ENCODE measurements around the gene HPCAL1. TPM values are rescaled to one million over a fixed set of nuclear protein-coding genes. Genes with fewer than 3 reads are reported as not detected.

Gene HPCAL1
- total RNA-seq, 1 donor from 2014 or later: 17.3 TPM

GRCh38 chr2:10462178-10463083 is 159.7 kb downstream of the HPCAL1 start:
- Mint-ChIP-seq H3K27ac (ENCODE audit: unreplicated experiment) (no peak overlapping the region), H3K36me3 (ENCODE audit: low read depth) (no peaks in the 10 kb centered on the region), H3K27me3 (ENCODE audit: low read depth) (peaks cover 2% of the 10 kb centered on the region), H3K4me3 (no peak overlapping the region), H3K4me1 (no peaks in the 10 kb centered on the region), H3K9me3 (no peaks in the 10 kb centered on the region)
- DNase-seq (ENCODE audit: low read depth, low spot score): no peak
- no peak for TF ChIP-seq CTCF (conservative IDR thresholded peaks at IDR 0.05)

- Mint-ChIP-seq H3K9me3 (no peaks in the 10 kb centered on the region), H3K36me3 (ENCODE audit: low read depth) (no peaks in the 10 kb centered on the region), H3K27me3 (ENCODE audit: low read depth) (no peaks in the 10 kb centered on the region), H3K27ac (ENCODE audit: unreplicated experiment) (no peak overlapping the region), H3K4me3 (no peak overlapping the region), H3K4me1 (no peaks in the 10 kb centered on the region)
- DNase-seq (ENCODE audit: low read depth, low spot score): no peak
- no peak for TF ChIP-seq CTCF (conservative IDR thresholded peaks at IDR 0.05)
Measured at GRCh38 chr2:10465910-10466309, 163.2 kb downstream of the HPCAL1 start.

GRCh38 chr2:10466801-10467200 is 164.1 kb downstream of the HPCAL1 start:
- H3K27me3 Mint-ChIP-seq (ENCODE audit: low read depth): no peaks in the 10 kb centered on the region
- H3K4me1 Mint-ChIP-seq: no peaks in the 10 kb centered on the region
- no peak for TF ChIP-seq CTCF (conservative IDR thresholded peaks at IDR 0.05)
- no peak for DNase-seq (ENCODE audit: low read depth, low spot score)
- H3K9me3 Mint-ChIP-seq: no peaks in the 10 kb centered on the region
- no peak overlapping the region for H3K4me3 Mint-ChIP-seq
- no peaks in the 10 kb centered on the region for H3K36me3 Mint-ChIP-seq (ENCODE audit: low read depth)
- H3K27ac Mint-ChIP-seq (ENCODE audit: unreplicated experiment): no peak overlapping the region

DNA sequence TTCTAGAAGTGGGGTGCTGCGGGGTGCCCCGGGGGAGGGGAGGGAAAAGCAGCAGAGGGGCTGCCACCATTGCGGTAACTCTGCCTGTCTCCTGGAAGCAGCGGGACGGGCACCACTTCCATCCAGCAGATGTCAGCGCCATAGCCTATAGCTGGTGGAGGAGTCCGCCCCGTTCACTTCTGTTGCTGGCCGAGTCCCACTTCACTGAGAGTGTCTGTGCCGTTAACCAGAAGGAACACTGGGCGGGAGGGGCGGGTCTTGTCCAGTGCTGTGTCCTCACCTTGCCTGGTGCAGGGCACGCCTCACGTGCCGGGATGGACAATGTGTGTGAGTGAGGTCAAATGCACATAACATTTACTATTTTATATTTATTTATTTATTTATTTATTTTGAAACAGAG is 164.7 kb downstream of the HPCAL1 start:
- no peak for TF ChIP-seq CTCF (conservative IDR thresholded peaks at IDR 0.05)

GRCh38 chr2:10469301-10469700 is 166.6 kb downstream of the HPCAL1 start:
- Mint-ChIP-seq H3K4me1 (no peaks in the 10 kb centered on the region), H3K9me3 (no peaks in the 10 kb centered on the region), H3K27me3 (ENCODE audit: low read depth) (no peaks in the 10 kb centered on the region), H3K36me3 (ENCODE audit: low read depth) (no peaks in the 10 kb centered on the region), H3K4me3 (no peak overlapping the region), H3K27ac (ENCODE audit: unreplicated experiment) (no peak overlapping the region)
- no peak for TF ChIP-seq CTCF (conservative IDR thresholded peaks at IDR 0.05)
- no peak for DNase-seq (ENCODE audit: low read depth, low spot score)

More for the DNA sequence above, 164.7 kb downstream of the HPCAL1 start:
- no peaks in the 10 kb centered on the region for H3K27me3 Mint-ChIP-seq (ENCODE audit: low read depth)
- DNase-seq (ENCODE audit: low read depth, low spot score): no peak
- no peaks in the 10 kb centered on the region for H3K9me3 Mint-ChIP-seq
- no peaks in the 10 kb centered on the region for H3K36me3 Mint-ChIP-seq (ENCODE audit: low read depth)
- no peak overlapping the region for H3K27ac Mint-ChIP-seq (ENCODE audit: unreplicated experiment)
- H3K4me3 Mint-ChIP-seq: no peak overlapping the region
- H3K4me1 Mint-ChIP-seq: no peaks in the 10 kb centered on the region

Data from neural crest cell (in vitro differentiated cells).